Measurements from ENCODE around the gene NHSL1. TPM values are rescaled to one million over a fixed set of nuclear protein-coding genes. Genes with fewer than 3 reads are reported as not detected.

Gene NHSL1
- total RNA-seq, 1 experiment from 2014 or later = 41.9 TPM

DNA sequence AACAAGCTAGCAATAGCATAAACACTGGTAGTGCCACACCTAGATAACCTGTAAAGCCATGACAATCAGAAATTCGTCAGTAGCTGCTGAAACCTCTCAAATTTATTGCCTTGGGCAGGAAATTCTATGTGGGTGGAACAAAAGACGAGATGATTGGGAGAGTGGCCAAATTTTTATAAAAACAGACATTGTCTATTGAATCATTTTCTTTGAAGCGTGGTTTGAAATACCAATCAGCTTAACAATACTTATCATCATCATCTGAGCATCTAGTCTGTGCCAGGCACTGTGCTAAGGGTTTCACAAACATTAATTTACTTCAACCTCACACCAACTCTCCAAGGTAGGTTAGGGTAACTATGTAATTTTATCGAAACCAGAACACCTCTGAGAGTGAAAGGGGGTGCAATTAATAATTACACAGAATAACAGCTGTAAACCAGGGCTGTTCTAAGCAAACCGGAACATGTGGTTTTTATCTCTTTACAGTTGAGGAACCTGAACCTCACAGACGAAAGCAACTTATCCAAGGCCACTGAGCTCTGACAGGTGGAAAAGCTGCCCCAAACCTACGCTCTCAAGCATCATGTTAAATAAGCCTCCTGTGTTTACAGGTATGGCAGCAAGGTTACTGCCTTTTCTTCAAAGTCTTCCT lies 43.4 kb downstream of the NHSL1 start:
- peaks cover 1% of the 10 kb centered on the region for H3K9me3 Mint-ChIP-seq (ENCODE audit: unreplicated experiment)
- no TSS peak for BruUV-seq (replicated peaks)
- POLR2A ChIA-PET = interaction anchor here (0.5 kb wide), 1 partner anchor 80 kb away, joined by 3 read pairs; no protein-coding TSS in a partner anchor
- CTCF ChIA-PET = interaction anchor here (0.6 kb wide), 1 partner anchor 454 kb away, joined by 4 read pairs; no protein-coding TSS in a partner anchor
- H3K4me3 ChIP-seq (ENCODE audit: low read depth, low read length) = no peak overlapping the region
- TF ChIP-seq, protein P1, sequence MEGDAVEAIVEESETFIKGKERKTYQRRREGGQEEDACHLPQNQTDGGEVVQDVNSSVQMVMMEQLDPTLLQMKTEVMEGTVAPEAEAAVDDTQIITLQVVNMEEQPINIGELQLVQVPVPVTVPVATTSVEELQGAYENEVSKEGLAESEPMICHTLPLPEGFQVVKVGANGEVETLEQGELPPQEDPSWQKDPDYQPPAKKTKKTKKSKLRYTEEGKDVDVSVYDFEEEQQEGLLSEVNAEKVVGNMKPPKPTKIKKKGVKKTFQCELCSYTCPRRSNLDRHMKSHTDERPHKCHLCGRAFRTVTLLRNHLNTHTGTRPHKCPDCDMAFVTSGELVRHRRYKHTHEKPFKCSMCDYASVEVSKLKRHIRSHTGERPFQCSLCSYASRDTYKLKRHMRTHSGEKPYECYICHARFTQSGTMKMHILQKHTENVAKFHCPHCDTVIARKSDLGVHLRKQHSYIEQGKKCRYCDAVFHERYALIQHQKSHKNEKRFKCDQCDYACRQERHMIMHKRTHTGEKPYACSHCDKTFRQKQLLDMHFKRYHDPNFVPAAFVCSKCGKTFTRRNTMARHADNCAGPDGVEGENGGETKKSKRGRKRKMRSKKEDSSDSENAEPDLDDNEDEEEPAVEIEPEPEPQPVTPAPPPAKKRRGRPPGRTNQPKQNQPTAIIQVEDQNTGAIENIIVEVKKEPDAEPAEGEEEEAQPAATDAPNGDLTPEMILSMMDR (IDR thresholded peaks at IDR 0.05; ENCODE audit: insufficient read depth in 1 of 2, low read depth in 1 of 2, low read length in 1 of 2, severe bottlenecking in 1 of 2, unreplicated experiment in 1 of 2) = no peak
- no peaks in the 10 kb centered on the region for H3K27me3 ChIP-seq (replicated peaks; ENCODE audit: control insufficient read depth, insufficient read depth, low read length)
- no peaks in the 10 kb centered on the region for H3K36me3 ChIP-seq (ENCODE audit: control insufficient read depth, insufficient read depth, low read length)
- H3K4me1 ChIP-seq = 0 out of 2 replicates have a peak, but pooled peaks cover 4% of the 10 kb centered on the region
- H3K27me3 Mint-ChIP-seq (ENCODE audit: insufficient read depth, unreplicated experiment) = no peaks in the 10 kb centered on the region
- no peak overlapping the region for H3K4me3 Mint-ChIP-seq (ENCODE audit: unreplicated experiment)
- H3K27ac Mint-ChIP-seq (ENCODE audit: unreplicated experiment) = no peak overlapping the region
- no peaks in the 10 kb centered on the region; the same call in 1 of the 2 replicates for H3K9me3 ChIP-seq
- no peak for DNase-seq
- intact Hi-C loops (cut with micrococcal nuclease; ENCODE audit: unreplicated experiment) = no loop called here
- peaks cover 22% of the 10 kb centered on the region for H3K36me3 Mint-ChIP-seq (ENCODE audit: insufficient read depth, unreplicated experiment)
- H3K4me1 Mint-ChIP-seq (ENCODE audit: low read depth, unreplicated experiment) = peaks cover 4% of the 10 kb centered on the region

DNA sequence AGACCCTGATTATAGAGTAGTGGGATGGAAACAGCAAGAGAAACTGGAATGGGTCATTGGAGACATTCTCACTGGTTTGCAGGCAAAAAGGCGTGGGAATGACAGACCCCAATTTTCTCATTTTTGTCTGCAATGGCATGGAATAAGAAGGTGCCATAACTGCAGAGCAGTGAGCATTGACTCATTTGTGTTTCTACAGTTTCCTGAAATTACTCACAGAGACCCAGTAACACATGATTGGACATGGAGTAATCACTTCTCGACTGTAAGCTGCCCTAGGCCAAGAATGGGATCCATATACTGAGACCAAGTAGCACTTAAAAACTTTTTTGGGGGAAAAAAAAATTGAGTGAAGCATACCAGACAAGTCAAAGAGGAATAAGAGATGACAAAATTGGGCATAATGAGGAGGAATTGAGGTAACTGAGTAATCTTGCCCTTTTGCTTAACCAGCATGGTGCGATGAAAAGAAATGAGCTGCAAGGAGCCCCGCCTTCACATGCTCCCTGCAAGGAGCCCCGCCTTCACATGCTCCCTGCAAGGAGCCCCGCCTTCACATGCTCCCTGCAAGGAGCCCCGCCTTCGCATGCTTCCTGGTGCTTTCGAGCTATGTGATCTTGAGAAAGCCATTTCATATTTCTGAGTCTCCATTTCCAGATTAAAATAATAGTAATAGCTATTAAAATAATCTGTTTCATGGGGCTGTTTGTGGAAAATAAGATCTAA lies 44.1 kb downstream of the NHSL1 start:
- H3K27ac Mint-ChIP-seq (ENCODE audit: unreplicated experiment) = no peak overlapping the region
- H3K4me3 ChIP-seq (ENCODE audit: low read depth, low read length) = no peak overlapping the region
- H3K4me1 Mint-ChIP-seq (ENCODE audit: low read depth, unreplicated experiment) = peaks cover 7% of the 10 kb centered on the region

GRCh38 chr6:138451043-138451442 lies 48.3 kb downstream of the NHSL1 start:
- ChIA-PET POLR2A (no interaction called here), CTCF (no interaction called here)
- peaks cover 11% of the 10 kb centered on the region for H3K36me3 Mint-ChIP-seq (ENCODE audit: insufficient read depth, unreplicated experiment)
- DNase-seq = no peak
- no peaks in the 10 kb centered on the region for H3K27me3 Mint-ChIP-seq (ENCODE audit: insufficient read depth, unreplicated experiment)
- BruUV-seq (replicated peaks) = no TSS peak
- H3K36me3 ChIP-seq (ENCODE audit: control insufficient read depth, insufficient read depth, low read length) = no peaks in the 10 kb centered on the region
- intact Hi-C loops (cut with micrococcal nuclease; ENCODE audit: unreplicated experiment) = no loop called here
- peaks cover 7% of the 10 kb centered on the region for H3K4me1 Mint-ChIP-seq (ENCODE audit: low read depth, unreplicated experiment)
- H3K9me3 Mint-ChIP-seq (ENCODE audit: unreplicated experiment) = no peaks in the 10 kb centered on the region
- 0 out of 2 replicates have a peak, but pooled peaks cover 4% of the 10 kb centered on the region for H3K4me1 ChIP-seq
- H3K27ac Mint-ChIP-seq (ENCODE audit: unreplicated experiment) = no peak overlapping the region
- no peaks in the 10 kb centered on the region; the same call in 1 of the 2 replicates for H3K9me3 ChIP-seq
- no peak overlapping the region for H3K4me3 Mint-ChIP-seq (ENCODE audit: unreplicated experiment)
- TF ChIP-seq, protein P1 (IDR thresholded peaks at IDR 0.05; ENCODE audit: insufficient read depth in 1 of 2, low read depth in 1 of 2, low read length in 1 of 2, severe bottlenecking in 1 of 2, unreplicated experiment in 1 of 2) = no peak
- H3K27me3 ChIP-seq (replicated peaks; ENCODE audit: control insufficient read depth, insufficient read depth, low read length) = no peaks in the 10 kb centered on the region
- H3K4me3 ChIP-seq (ENCODE audit: low read depth, low read length) = no peak overlapping the region

More for the DNA sequence above, 44.1 kb downstream of the NHSL1 start:
- DNase-seq = no peak
- CTCF ChIA-PET = interaction anchor here (0.6 kb wide), 1 partner anchor 453 kb away, joined by 4 read pairs; no protein-coding TSS in a partner anchor
- Histone ChIP-seq H3K9me3 (no peaks in the 10 kb centered on the region; the same call in 1 of the 2 replicates), H3K4me1 (0 out of 2 replicates have a peak, but pooled peaks cover 4% of the 10 kb centered on the region), H3K36me3 (ENCODE audit: control insufficient read depth, insufficient read depth, low read length) (no peaks in the 10 kb centered on the region), H3K27me3 (replicated peaks; ENCODE audit: control insufficient read depth, insufficient read depth, low read length) (no peaks in the 10 kb centered on the region)
- intact Hi-C loops (cut with micrococcal nuclease; ENCODE audit: unreplicated experiment) = no loop called here
- H3K27me3 Mint-ChIP-seq (ENCODE audit: insufficient read depth, unreplicated experiment) = no peaks in the 10 kb centered on the region
- BruUV-seq (replicated peaks) = no TSS peak
- TF ChIP-seq, protein P1 (IDR thresholded peaks at IDR 0.05; ENCODE audit: insufficient read depth in 1 of 2, low read depth in 1 of 2, low read length in 1 of 2, severe bottlenecking in 1 of 2, unreplicated experiment in 1 of 2) = no peak
- no peak overlapping the region for H3K4me3 Mint-ChIP-seq (ENCODE audit: unreplicated experiment)
- no peaks in the 10 kb centered on the region for H3K9me3 Mint-ChIP-seq (ENCODE audit: unreplicated experiment)
- H3K36me3 Mint-ChIP-seq (ENCODE audit: insufficient read depth, unreplicated experiment) = peaks cover 19% of the 10 kb centered on the region
- POLR2A ChIA-PET = no interaction called here
